Hematopoietic multipotent progenitor cell treated with erythropoietin and hydrocortisone succinate and interleukin-3 and kit ligand, for 8 days (in vitro differentiated cells): ENCODE measurements around the gene ADAP1.

Source experiments
- DNase-seq: peaks from one replicate; pipeline ENCODE4 v3.0.0-alpha.2; 2015

The ADAP1 gene

GRCh38 chr7:889391-889790 is 65.1 kb downstream of the ADAP1 start:
- no peak for DNase-seq

GRCh38 chr7:889025-889390 is 65.5 kb downstream of the ADAP1 start:
- DNase-seq, result no peak

GRCh38 chr7:888081-889024 is 66.1 kb downstream of the ADAP1 start:
- no peak for DNase-seq

GRCh38 chr7:887488-887820 is 67.0 kb downstream of the ADAP1 start:
- no peak for DNase-seq

- DNase-seq, result no peak
Measured at GRCh38 chr7:886626-887487, 67.6 kb downstream of the ADAP1 start.

- DNase-seq, result no peak
Measured at GRCh38 chr7:885893-886625, 68.4 kb downstream of the ADAP1 start.

- DNase-seq, result no peak
Measured at GRCh38 chr7:885261-885892, 69.1 kb downstream of the ADAP1 start.

GRCh38 chr7:884191-885003 is 70.1 kb downstream of the ADAP1 start:
- DNase-seq, result no peak

GRCh38 chr7:883055-884021 is 71.1 kb downstream of the ADAP1 start:
- DNase-seq, result no peak

- no peak for DNase-seq
Measured at GRCh38 chr7:882336-883035, 72.0 kb downstream of the ADAP1 start.

GRCh38 chr7:881441-882234 is 72.8 kb downstream of the ADAP1 start:
- DNase-seq, result no peak

GRCh38 chr7:880450-880849 is 74.0 kb downstream of the ADAP1 start:
- no peak for DNase-seq

GRCh38 chr7:879706-880105 is 74.8 kb downstream of the ADAP1 start:
- no peak for DNase-seq

GRCh38 chr7:879093-879492 is 75.4 kb downstream of the ADAP1 start:
- no peak for DNase-seq

GRCh38 chr7:877312-878232 is 76.9 kb downstream of the ADAP1 start:
- peak; percentile 41 for DNase-seq

GRCh38 chr7:876972-877311 is 77.5 kb downstream of the ADAP1 start:
- no peak for DNase-seq

- DNase-seq, result peak; percentile 92
Measured at GRCh38 chr7:876077-876971, 78.2 kb downstream of the ADAP1 start, which contains the start of gene GET4. GET4 (plus strand) TSS chr7:876554; CDS start chr7:876646, 92 bp downstream.
